ENCODE data around the gene HLA-DMA.

Gene HLA-DMA

GRCh38 chr6:32932132-32932868 is 20.6 kb downstream of the HLA-DMA start:
- peak overlapping the region; percentile 20; the same call in 1 of the 2 replicates for H3K27ac ChIP-seq
- no peak for TF ChIP-seq ZFX (IDR thresholded peaks at IDR 0.05; ENCODE audit: borderline replicate concordance)
- no peak for TF ChIP-seq CTCF (IDR thresholded peaks at IDR 0.05)

GRCh38 chr6:32931211-32931610 is 21.7 kb downstream of the HLA-DMA start:
- TF ChIP-seq CTCF (IDR thresholded peaks at IDR 0.05): no peak
- TF ChIP-seq ZFX (IDR thresholded peaks at IDR 0.05; ENCODE audit: borderline replicate concordance): no peak
- no peak overlapping the region for H3K27ac ChIP-seq

GRCh38 chr6:32922083-32922482 is 30.8 kb downstream of the HLA-DMA start:
- peak overlapping the region; percentile 94 for H3K27ac ChIP-seq
- no peak for TF ChIP-seq ZFX (IDR thresholded peaks at IDR 0.05; ENCODE audit: borderline replicate concordance)
- TF ChIP-seq CTCF (IDR thresholded peaks at IDR 0.05): no peak

GRCh38 chr6:32920715-32921114 is 32.2 kb downstream of the HLA-DMA start:
- H3K27ac ChIP-seq: peak overlapping the region; percentile 94
- TF ChIP-seq CTCF (IDR thresholded peaks at IDR 0.05): no peak
- TF ChIP-seq ZFX (IDR thresholded peaks at IDR 0.05; ENCODE audit: borderline replicate concordance): no peak

- TF ChIP-seq ZFX (IDR thresholded peaks at IDR 0.05; ENCODE audit: borderline replicate concordance): no peak
- TF ChIP-seq CTCF (IDR thresholded peaks at IDR 0.05): no peak
- no peak overlapping the region for H3K27ac ChIP-seq
Observed at GRCh38 chr6:32912951-32913350, 39.9 kb downstream of the HLA-DMA start.

- peak overlapping the region; percentile 51 for H3K27ac ChIP-seq
- TF ChIP-seq CTCF (IDR thresholded peaks at IDR 0.05): no peak
Observed at GRCh38 chr6:32908897-32909296, 44.0 kb downstream of the HLA-DMA start.

- TF ChIP-seq CTCF (IDR thresholded peaks at IDR 0.05) (no peak), ZFX (IDR thresholded peaks at IDR 0.05; ENCODE audit: borderline replicate concordance) (no peak)
- no peak overlapping the region for H3K27ac ChIP-seq
Observed at GRCh38 chr6:32906539-32906938, 46.4 kb downstream of the HLA-DMA start.

All from 22Rv1 (cell line).